Transverse colon (tissue), 3 donors: ENCODE data around the gene TTC28.

ENCODE experiments used
- CTCF ChIP-seq, 5 experiments: fragments of 200-600 bp in 3 of 5; fragments of 450-650 bp in 2 of 5; sonication (generic) in 3 of 5; IDR thresholded peaks; 1 replicate in 2 of 5; 2 replicates in 3 of 5; pipeline ENCODE4 v1.5.1; 2016 to 2017; ENCODE audit warnings: antibody characterized with exemption in 5 of 5, inconsistent platforms in 3 of 5, mild to moderate bottlenecking in 2 of 5, moderate library complexity in 1 of 5
- POLR2A ChIP-seq: fragments of 450-650 bp; IDR thresholded peaks from one replicate; pipeline ENCODE4 v1.6.1; 2016; ENCODE audit warnings: antibody characterized with exemption, mild to moderate bottlenecking, moderate library complexity

GRCh38 chr22:28332410-28332809, 347.2 kb downstream of the TTC28 start:
- no peak for TF ChIP-seq CTCF (IDR thresholded peaks at IDR 0.05)
- no peak for TF ChIP-seq POLR2A
